Subcutaneous abdominal adipose tissue (tissue), 5 donors: Measurements from ENCODE around the gene ANKS1A.

ENCODE experiments used
- H3K27ac ChIP-seq: one replicate; pipeline ENCODE4 v1.7.0; 2013; ENCODE audit warnings: low read depth, mild to moderate bottlenecking, inconsistent platforms, low read length, moderate library complexity
- H3K27me3 ChIP-seq, 5 donors: one replicate each; pipeline ENCODE4 v1.7.0; 2013; ENCODE audit warnings: low read length in 5 of 5, inconsistent platforms in 1 of 5; ENCODE audit not compliant: control insufficient read depth in 5 of 5, insufficient read depth in 4 of 5
- H3K36me3 ChIP-seq, 5 donors: one replicate each; pipeline ENCODE4 v1.7.0; 2013; ENCODE audit warnings: low read length in 5 of 5; ENCODE audit not compliant: control insufficient read depth in 5 of 5, insufficient read depth in 5 of 5
- H3K4me1 ChIP-seq, 5 donors: one replicate each; pipeline ENCODE4 v1.7.0; 2013; ENCODE audit warnings: low read length in 5 of 5, mild to moderate bottlenecking in 3 of 5, moderate library complexity in 1 of 5; ENCODE audit not compliant: control insufficient read depth in 5 of 5, insufficient read depth in 5 of 5
- H3K4me3 ChIP-seq, 5 donors: one replicate each; pipeline ENCODE4 v1.7.0; 2013; ENCODE audit warnings: low read length in 5 of 5, low read depth in 1 of 5
- H3K9ac ChIP-seq, 5 donors: one replicate each; pipeline ENCODE4 v1.7.0; 2013; ENCODE audit warnings: low read length in 5 of 5, mild to moderate bottlenecking in 4 of 5, moderate library complexity in 3 of 5
- H3K9me3 ChIP-seq, 5 donors: one replicate each; pipeline ENCODE4 v1.7.0; 2013; ENCODE audit warnings: low read length in 5 of 5; ENCODE audit not compliant: control insufficient read depth in 5 of 5
- donor health status: healthy.
- donor health status: healthy.
- donor health status: healthy.
- donor health status: healthy.
- donor health status: healthy.

The ANKS1A gene

GRCh38 chr6:34961574-34961973 lies 72.5 kb downstream of the ANKS1A start:
- no peak overlapping the region for H3K9ac ChIP-seq
- H3K4me1 ChIP-seq, result peaks cover 3 to 67% (median 46%) of the 10 kb centered on the region in 5 donors
- H3K27ac ChIP-seq, result peak overlapping the region; percentile 52
- no peaks in the 10 kb centered on the region for H3K27me3 ChIP-seq
- H3K4me3 ChIP-seq, result no peak overlapping the region
- no peaks in the 10 kb centered on the region for H3K36me3 ChIP-seq
- no peaks in the 10 kb centered on the region for H3K9me3 ChIP-seq

GRCh38 chr6:34964564-34964963 lies 75.5 kb downstream of the ANKS1A start:
- H3K9me3 ChIP-seq, result no peaks in the 10 kb centered on the region
- H3K27me3 ChIP-seq, result no peaks in the 10 kb centered on the region
- peaks cover 3 to 37% (median 27%) of the 10 kb centered on the region in 5 donors for H3K4me1 ChIP-seq
- H3K4me3 ChIP-seq, result no peak overlapping the region
- H3K36me3 ChIP-seq, result peaks cover 0 to under 1% (median 0%) of the 10 kb centered on the region in 5 donors
- H3K27ac ChIP-seq, result peak overlapping the region; percentile 19
- H3K9ac ChIP-seq, result no peak overlapping the region

GRCh38 chr6:34967461-34967860 lies 78.4 kb downstream of the ANKS1A start:
- no peaks in the 10 kb centered on the region for H3K27me3 ChIP-seq

GRCh38 chr6:34969662-34970265 lies 80.7 kb downstream of the ANKS1A start:
- Histone ChIP-seq H3K4me3 (no peak overlapping the region), H3K4me1 (peaks cover 0 to 5% (median 5%) of the 10 kb centered on the region in 5 donors), H3K27me3 (no peaks in the 10 kb centered on the region), H3K9me3 (no peaks in the 10 kb centered on the region), H3K27ac (no peak overlapping the region), H3K9ac (no peak overlapping the region), H3K36me3 (peaks cover 14 to 32% (median 20%) of the 10 kb centered on the region in 5 donors)

More at GRCh38 chr6:34967461-34967860, 78.4 kb downstream of the ANKS1A start:
- Histone ChIP-seq H3K4me1 (peaks cover 3 to 14% (median 13%) of the 10 kb centered on the region in 5 donors), H3K9me3 (no peaks in the 10 kb centered on the region), H3K27ac (no peak overlapping the region), H3K4me3 (no peak overlapping the region), H3K9ac (no peak overlapping the region), H3K36me3 (peaks cover 14 to 26% (median 18%) of the 10 kb centered on the region in 5 donors)

GRCh38 chr6:34970488-34970887 lies 81.4 kb downstream of the ANKS1A start:
- peaks cover 14 to 32% (median 20%) of the 10 kb centered on the region in 5 donors for H3K36me3 ChIP-seq
- H3K4me3 ChIP-seq, result no peak overlapping the region
- H3K4me1 ChIP-seq, result peaks cover 0 to 2% (median 0%) of the 10 kb centered on the region in 5 donors
- no peaks in the 10 kb centered on the region for H3K27me3 ChIP-seq
- H3K27ac ChIP-seq, result no peak overlapping the region
- no peak overlapping the region for H3K9ac ChIP-seq
- H3K9me3 ChIP-seq, result no peaks in the 10 kb centered on the region

- peaks cover 0 to 2% (median 0%) of the 10 kb centered on the region in 5 donors for H3K4me1 ChIP-seq
- H3K27me3 ChIP-seq, result no peaks in the 10 kb centered on the region
- H3K27ac ChIP-seq, result no peak overlapping the region
- no peaks in the 10 kb centered on the region for H3K9me3 ChIP-seq
- peaks cover 14 to 32% (median 20%) of the 10 kb centered on the region in 5 donors for H3K36me3 ChIP-seq
- H3K9ac ChIP-seq, result no peak overlapping the region
- no peak overlapping the region for H3K4me3 ChIP-seq
Observed at GRCh38 chr6:34970957-34971356, 81.9 kb downstream of the ANKS1A start.

- no peak overlapping the region for H3K9ac ChIP-seq
- no peak overlapping the region for H3K27ac ChIP-seq
- peaks cover 0 to 2% (median 0%) of the 10 kb centered on the region in 5 donors for H3K4me1 ChIP-seq
- H3K9me3 ChIP-seq, result no peaks in the 10 kb centered on the region
- H3K27me3 ChIP-seq, result no peaks in the 10 kb centered on the region
- peaks cover 14 to 36% (median 22%) of the 10 kb centered on the region in 5 donors for H3K36me3 ChIP-seq
- no peak overlapping the region for H3K4me3 ChIP-seq
Observed at GRCh38 chr6:34973547-34974248, 84.6 kb downstream of the ANKS1A start.

GRCh38 chr6:34974249-34974642 lies 85.2 kb downstream of the ANKS1A start:
- Histone ChIP-seq H3K4me1 (peaks cover 0 to 2% (median 0%) of the 10 kb centered on the region in 5 donors), H3K9ac (no peak overlapping the region), H3K27me3 (no peaks in the 10 kb centered on the region), H3K27ac (no peak overlapping the region), H3K4me3 (no peak overlapping the region), H3K36me3 (peaks cover 14 to 36% (median 22%) of the 10 kb centered on the region in 5 donors), H3K9me3 (no peaks in the 10 kb centered on the region)

- peaks cover 5 to 19% (median 8%) of the 10 kb centered on the region in 5 donors for H3K36me3 ChIP-seq
Observed at GRCh38 chr6:34976239-34976638, 87.2 kb downstream of the ANKS1A start.

GRCh38 chr6:34979218-34979617 lies 90.2 kb downstream of the ANKS1A start:
- Histone ChIP-seq H3K4me3 (no peak overlapping the region), H3K36me3 (peaks cover 0 to 25% (median 22%) of the 10 kb centered on the region in 5 donors), H3K9ac (peak overlapping the region in 1 of 5 donors; percentile 4), H3K9me3 (no peaks in the 10 kb centered on the region), H3K4me1 (peaks cover 0 to 6% (median 3%) of the 10 kb centered on the region in 5 donors), H3K27ac (no peak overlapping the region), H3K27me3 (no peaks in the 10 kb centered on the region)

More at GRCh38 chr6:34976239-34976638, 87.2 kb downstream of the ANKS1A start:
- Histone ChIP-seq H3K27ac (no peak overlapping the region), H3K4me1 (no peaks in the 10 kb centered on the region), H3K27me3 (no peaks in the 10 kb centered on the region), H3K9me3 (no peaks in the 10 kb centered on the region), H3K4me3 (no peak overlapping the region), H3K9ac (no peak overlapping the region)
